CD14-positive monocyte (primary cell): ENCODE results near the gene ZBTB22. TPM values are rescaled to one million over a fixed set of nuclear protein-coding genes. Genes with fewer than 3 reads are reported as not detected.

Source experiments
- DNase-seq, 3 donors: peaks; one replicate each; pipeline ENCODE4 v3.0.0-alpha.2; 2011 to 2022
- H2AFZ ChIP-seq: 2 replicates; pipeline ENCODE4 v1.6.0; 2012; ENCODE audit warnings: mild to moderate bottlenecking, low read depth, low read length, inconsistent platforms; ENCODE audit not compliant: insufficient read depth, poor library complexity, severe bottlenecking
- H3K27ac ChIP-seq, 2 donors: 1 replicate in 1 of 2; 2 replicates in 1 of 2; pipeline ENCODE4 v1.5.1; 2012 to 2013; ENCODE audit warnings: low read length in 2 of 2, control low read depth in 1 of 2, inconsistent platforms in 1 of 2, low read depth in 1 of 2, mild to moderate bottlenecking in 1 of 2
- H3K27me3 ChIP-seq, 2 donors: one replicate each; pipeline versions ENCODE4 v1.6.0 to v1.6.1; 2011 to 2013; ENCODE audit warnings: low read length in 2 of 2; ENCODE audit not compliant: control insufficient read depth in 2 of 2, insufficient read depth in 2 of 2
- H3K36me3 ChIP-seq, 2 donors: replicated peaks in 1 of 2; 1 replicate in 1 of 2; 2 replicates in 1 of 2; pipeline versions ENCODE4 v1.5.1 to v1.6.1; 2012 to 2013; ENCODE audit warnings: low read length in 2 of 2, control low read depth in 1 of 2, inconsistent platforms in 1 of 2, mild to moderate bottlenecking in 1 of 2; ENCODE audit not compliant: insufficient read depth in 2 of 2, control insufficient read depth in 1 of 2
- H3K4me1 ChIP-seq, 2 donors: 1 replicate in 1 of 2; 2 replicates in 1 of 2; pipeline versions ENCODE4 v1.5.1 to v1.6.1; 2012 to 2013; ENCODE audit warnings: low read length in 2 of 2, control low read depth in 1 of 2, inconsistent platforms in 1 of 2, mild to moderate bottlenecking in 1 of 2, moderate library complexity in 1 of 2; ENCODE audit not compliant: insufficient read depth in 2 of 2, control insufficient read depth in 1 of 2
- H3K4me2 ChIP-seq: replicated peaks from 2 replicates; pipeline ENCODE3; 2012; ENCODE audit warnings: low read length, moderate library complexity, mild to moderate bottlenecking; ENCODE audit not compliant: poor library complexity, severe bottlenecking; ENCODE audit errors: extremely low read depth
- H3K4me3 ChIP-seq, 3 experiments: fragments of 200-600 bp in 1 of 3; sonication (generic) in 1 of 3; replicated peaks in 1 of 3; 1 replicate in 2 of 3; 2 replicates in 1 of 3; pipeline ENCODE4 v1.5.1; 2011 to 2013; ENCODE audit warnings: low read length in 3 of 3, mild to moderate bottlenecking in 3 of 3, control low read depth in 2 of 3, low read depth in 2 of 3, inconsistent platforms in 1 of 3, moderate library complexity in 1 of 3
- H3K79me2 ChIP-seq: 2 replicates; pipeline ENCODE4 v1.6.0; 2012; ENCODE audit warnings: mild to moderate bottlenecking, control low read depth, inconsistent platforms, low read length, moderate library complexity; ENCODE audit not compliant: insufficient read depth
- H3K9ac ChIP-seq: 2 replicates; pipeline ENCODE4 v1.6.0; 2017; ENCODE audit warnings: low read length, mild to moderate bottlenecking; ENCODE audit not compliant: insufficient read depth, poor library complexity, severe bottlenecking
- H3K9me3 ChIP-seq, 2 donors: replicated peaks in 1 of 2; 1 replicate in 1 of 2; 2 replicates in 1 of 2; pipeline versions ENCODE4 v1.5.1 to v1.6.1; 2012 to 2013; ENCODE audit warnings: low read length in 2 of 2, control low read depth in 1 of 2; ENCODE audit not compliant: control insufficient read depth in 1 of 2, insufficient read depth in 1 of 2
- H4K20me1 ChIP-seq: 2 replicates; pipeline ENCODE4 v1.6.0; 2012; ENCODE audit warnings: mild to moderate bottlenecking, low read length, control low read depth, moderate library complexity; ENCODE audit not compliant: insufficient read depth
- H3K27ac Mint-ChIP-seq, 7 donors: one replicate each; pipeline ENCODE4 v1.8.0; 2020; ENCODE audit warnings: mild to moderate bottlenecking in 7 of 7, mixed read lengths in 7 of 7, moderate library complexity in 6 of 7, inconsistent platforms in 2 of 7
- H3K27me3 Mint-ChIP-seq, 3 donors: one replicate each; pipeline ENCODE4 v1.8.0; 2021 to 2022; ENCODE audit warnings: low read depth in 3 of 3, mild to moderate bottlenecking in 3 of 3, mixed read lengths in 3 of 3, moderate library complexity in 3 of 3, inconsistent platforms in 1 of 3
- H3K36me3 Mint-ChIP-seq, 2 donors: one replicate each; pipeline ENCODE4 v1.8.0; 2020; ENCODE audit warnings: mixed read lengths in 2 of 2, inconsistent platforms in 1 of 2, mild to moderate bottlenecking in 1 of 2
- H3K4me1 Mint-ChIP-seq: one replicate; pipeline ENCODE4 v1.8.0; 2020; ENCODE audit warnings: mild to moderate bottlenecking, mixed read lengths
- H3K4me3 Mint-ChIP-seq, 2 donors: one replicate each; pipeline ENCODE4 v1.8.0; 2020; ENCODE audit warnings: mild to moderate bottlenecking in 2 of 2, mixed read lengths in 2 of 2, moderate library complexity in 1 of 2
- H3K9me3 Mint-ChIP-seq, 7 donors: one replicate each; pipeline ENCODE4 v1.8.0; 2020 to 2022; ENCODE audit warnings: mixed read lengths in 7 of 7, mild to moderate bottlenecking in 6 of 7, moderate library complexity in 6 of 7, inconsistent platforms in 2 of 7
- CTCF ChIP-seq: fragments of 200-600 bp; IDR thresholded peaks from one replicate; pipeline ENCODE4 v1.8.0; 2022; ENCODE audit warnings: antibody characterized with exemption, mild to moderate bottlenecking
- WGBS: methylation state at CpG from one replicate; pipeline ENCODE4 v1.1.5; 2013; ENCODE audit warnings: missing lambda C conversion rate; ENCODE audit not compliant: insufficient coverage; 5-methylcytosine and 5-hydroxymethylcytosine counted together
- intact Hi-C, 2 donors: fragments of 100-400 bp; cut with micrococcal nuclease; formaldehyde crosslinking; loops; one replicate each; pipeline versions ENCODE4 v1.15.0 to v1.15.1; 2023
- polyA plus RNA-seq, 3 donors: library from polyadenylated mRNA; depleted of rRNA in 1 of 3; unstranded in 2 of 3; stranded (reverse) in 1 of 3; fragments of 300-500 nt in 2 of 3; fragments of >200 nt in 1 of 3; fragmentation: Illumina TruSeq in 2 of 3; gene quantifications; 1 replicate in 2 of 3; 2 replicates in 1 of 3; pipeline ENCODE4 v1.2.3, GENCODE V29; 2012 to 2021

The ZBTB22 gene
- polyA plus RNA-seq, 3 donors, result 12.2 to 16.5 (median 16.1) TPM

GRCh38 chr6:33317419-33317668 lies 200 bp downstream of the ZBTB22 start:
- Histone ChIP-seq H3K4me2 (peak overlapping the region; percentile 82), H3K79me2 (peaks cover 85% of the 10 kb centered on the region), H2AFZ (no peak overlapping the region), H4K20me1 (peaks cover 54% of the 10 kb centered on the region), H3K4me1 (peaks cover 66 to 78% of the 10 kb centered on the region in 2 donors), H3K27ac (no peak overlapping the region), H3K36me3 (peaks cover 28 to 38% of the 10 kb centered on the region in 2 donors), H3K9ac (peak overlapping the region; percentile 60), H3K27me3 (no peaks in the 10 kb centered on the region), H3K4me3 (peak overlapping the region; percentile 50 to 99 (median 89)), H3K9me3 (no peaks in the 10 kb centered on the region)
- Mint-ChIP-seq H3K36me3 (peaks cover 31 to 43% of the 10 kb centered on the region in 2 donors), H3K4me3 (peak overlapping the region; percentile 98), H3K27me3 (peaks cover 0 to 2% (median 1%) of the 10 kb centered on the region in 3 donors), H3K4me1 (peaks cover 75% of the 10 kb centered on the region), H3K27ac (peak overlapping the region; percentile 6 to 100 (median 90)), H3K9me3 (peaks cover 0 to 6% (median 1%) of the 10 kb centered on the region in 7 donors)
- intact Hi-C loops, result loop anchor here in 1 of 2 donors (10.0 kb wide), 1 partner anchor 97 kb away; the partner anchor contains the start of genes CUTA and PHF1
- WGBS, result 0% methylated on average over 8 of the region's 27 CpGs
- TF ChIP-seq CTCF, result no peak
- peak in 1 of 3 donors; percentile 32 for DNase-seq

- peaks cover 0 to 6% (median 1%) of the 10 kb centered on the region in 7 donors for H3K9me3 Mint-ChIP-seq
- H3K79me2 ChIP-seq, result peaks cover 85% of the 10 kb centered on the region
- intact Hi-C loops, result loop anchor here in 1 of 2 donors (10.0 kb wide), 1 partner anchor 98 kb away; the partner anchor contains the start of genes CUTA and PHF1
Observed at GRCh38 chr6:33316603-33317418, 733 bp downstream of the ZBTB22 start.

More at GRCh38 chr6:33316603-33317418, 733 bp downstream of the ZBTB22 start:
- H3K27me3 Mint-ChIP-seq, result peaks cover 0 to 2% (median 1%) of the 10 kb centered on the region in 3 donors
- DNase-seq, result no peak
- peak overlapping the region; percentile 82 for H3K4me2 ChIP-seq
- peaks cover 66 to 78% of the 10 kb centered on the region in 2 donors for H3K4me1 ChIP-seq
- H2AFZ ChIP-seq, result no peak overlapping the region
- peaks cover 32 to 48% of the 10 kb centered on the region in 2 donors for H3K36me3 Mint-ChIP-seq
- no peaks in the 10 kb centered on the region for H3K9me3 ChIP-seq
- no peak for TF ChIP-seq CTCF
- H4K20me1 ChIP-seq, result peaks cover 59% of the 10 kb centered on the region
- peaks cover 28 to 38% of the 10 kb centered on the region in 2 donors for H3K36me3 ChIP-seq
- no peak overlapping the region for H3K9ac ChIP-seq
- peak overlapping the region; percentile 37 to 100 (median 90) for H3K27ac Mint-ChIP-seq
- peak overlapping the region; percentile 21 to 24 for H3K27ac ChIP-seq
- peak overlapping the region; percentile 98 for H3K4me3 Mint-ChIP-seq
- no peaks in the 10 kb centered on the region for H3K27me3 ChIP-seq
- H3K4me1 Mint-ChIP-seq, result peaks cover 75% of the 10 kb centered on the region
- H3K4me3 ChIP-seq, result peak overlapping the region in 1 of 3 experiments; percentile 99
- 94% methylated on average over 8 of the region's 19 CpGs for WGBS
